ENCODE measurements around the gene OPN3.

The OPN3 gene

DNA sequence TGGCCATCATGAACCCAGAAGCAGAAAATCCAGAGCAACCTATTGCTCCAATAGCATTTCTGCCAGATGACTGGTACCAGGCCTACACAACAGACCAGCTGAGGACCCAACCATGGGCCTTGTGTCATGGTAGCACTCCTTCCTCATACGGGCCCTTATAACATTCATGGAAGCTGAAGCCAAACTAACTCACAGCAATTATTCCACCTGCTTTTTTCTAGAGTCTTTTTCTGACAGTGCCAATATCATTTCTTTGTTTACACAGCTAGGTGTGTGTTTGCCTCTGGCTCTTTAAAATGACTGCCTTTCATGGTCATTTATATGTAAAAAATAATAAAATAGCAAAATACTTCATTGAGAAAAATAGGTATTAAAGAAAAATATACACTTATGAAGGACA is 8.0 kb upstream of the OPN3 start:
- TF ChIP-seq YY1 (IDR thresholded peaks at IDR 0.05; ENCODE audit: low read depth), result no peak
- TF ChIP-seq, protein P1, sequence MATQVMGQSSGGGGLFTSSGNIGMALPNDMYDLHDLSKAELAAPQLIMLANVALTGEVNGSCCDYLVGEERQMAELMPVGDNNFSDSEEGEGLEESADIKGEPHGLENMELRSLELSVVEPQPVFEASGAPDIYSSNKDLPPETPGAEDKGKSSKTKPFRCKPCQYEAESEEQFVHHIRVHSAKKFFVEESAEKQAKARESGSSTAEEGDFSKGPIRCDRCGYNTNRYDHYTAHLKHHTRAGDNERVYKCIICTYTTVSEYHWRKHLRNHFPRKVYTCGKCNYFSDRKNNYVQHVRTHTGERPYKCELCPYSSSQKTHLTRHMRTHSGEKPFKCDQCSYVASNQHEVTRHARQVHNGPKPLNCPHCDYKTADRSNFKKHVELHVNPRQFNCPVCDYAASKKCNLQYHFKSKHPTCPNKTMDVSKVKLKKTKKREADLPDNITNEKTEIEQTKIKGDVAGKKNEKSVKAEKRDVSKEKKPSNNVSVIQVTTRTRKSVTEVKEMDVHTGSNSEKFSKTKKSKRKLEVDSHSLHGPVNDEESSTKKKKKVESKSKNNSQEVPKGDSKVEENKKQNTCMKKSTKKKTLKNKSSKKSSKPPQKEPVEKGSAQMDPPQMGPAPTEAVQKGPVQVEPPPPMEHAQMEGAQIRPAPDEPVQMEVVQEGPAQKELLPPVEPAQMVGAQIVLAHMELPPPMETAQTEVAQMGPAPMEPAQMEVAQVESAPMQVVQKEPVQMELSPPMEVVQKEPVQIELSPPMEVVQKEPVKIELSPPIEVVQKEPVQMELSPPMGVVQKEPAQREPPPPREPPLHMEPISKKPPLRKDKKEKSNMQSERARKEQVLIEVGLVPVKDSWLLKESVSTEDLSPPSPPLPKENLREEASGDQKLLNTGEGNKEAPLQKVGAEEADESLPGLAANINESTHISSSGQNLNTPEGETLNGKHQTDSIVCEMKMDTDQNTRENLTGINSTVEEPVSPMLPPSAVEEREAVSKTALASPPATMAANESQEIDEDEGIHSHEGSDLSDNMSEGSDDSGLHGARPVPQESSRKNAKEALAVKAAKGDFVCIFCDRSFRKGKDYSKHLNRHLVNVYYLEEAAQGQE (IDR thresholded peaks at IDR 0.05; ENCODE audit: low read depth), result no peak
- no peak for TF ChIP-seq EGR1 (IDR thresholded peaks at IDR 0.05)
- no peak for TF ChIP-seq FOXM1 (IDR thresholded peaks at IDR 0.05; ENCODE audit: borderline replicate concordance, low read depth)
- no peak for TF ChIP-seq NFIC (IDR thresholded peaks at IDR 0.05)
- TF ChIP-seq, protein P2, sequence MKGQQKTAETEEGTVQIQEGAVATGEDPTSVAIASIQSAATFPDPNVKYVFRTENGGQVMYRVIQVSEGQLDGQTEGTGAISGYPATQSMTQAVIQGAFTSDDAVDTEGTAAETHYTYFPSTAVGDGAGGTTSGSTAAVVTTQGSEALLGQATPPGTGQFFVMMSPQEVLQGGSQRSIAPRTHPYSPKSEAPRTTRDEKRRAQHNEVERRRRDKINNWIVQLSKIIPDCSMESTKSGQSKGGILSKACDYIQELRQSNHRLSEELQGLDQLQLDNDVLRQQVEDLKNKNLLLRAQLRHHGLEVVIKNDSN (IDR thresholded peaks at IDR 0.05), result no peak
- no peak for TF ChIP-seq ZBTB7A (IDR thresholded peaks at IDR 0.05; ENCODE audit: low read depth)
- TF ChIP-seq TEAD4 (IDR thresholded peaks at IDR 0.05), result no peak
- TF ChIP-seq RAD21 (IDR thresholded peaks at IDR 0.05; ENCODE audit: low read depth), result no peak
- TF ChIP-seq CEBPB (IDR thresholded peaks at IDR 0.05), result no peak
- TF ChIP-seq EP300 (IDR thresholded peaks at IDR 0.05; ENCODE audit: borderline replicate concordance), result no peak
- TF ChIP-seq CREB1 (IDR thresholded peaks at IDR 0.05; ENCODE audit: low read depth), result no peak
- no peak for TF ChIP-seq TAF1 (IDR thresholded peaks at IDR 0.05; ENCODE audit: low read depth)
- TF ChIP-seq, protein P3, sequence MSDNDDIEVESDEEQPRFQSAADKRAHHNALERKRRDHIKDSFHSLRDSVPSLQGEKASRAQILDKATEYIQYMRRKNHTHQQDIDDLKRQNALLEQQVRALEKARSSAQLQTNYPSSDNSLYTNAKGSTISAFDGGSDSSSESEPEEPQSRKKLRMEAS (IDR thresholded peaks at IDR 0.05), result no peak
- no peak for TF ChIP-seq TCF12 (IDR thresholded peaks at IDR 0.05; ENCODE audit: low read depth)

DNA sequence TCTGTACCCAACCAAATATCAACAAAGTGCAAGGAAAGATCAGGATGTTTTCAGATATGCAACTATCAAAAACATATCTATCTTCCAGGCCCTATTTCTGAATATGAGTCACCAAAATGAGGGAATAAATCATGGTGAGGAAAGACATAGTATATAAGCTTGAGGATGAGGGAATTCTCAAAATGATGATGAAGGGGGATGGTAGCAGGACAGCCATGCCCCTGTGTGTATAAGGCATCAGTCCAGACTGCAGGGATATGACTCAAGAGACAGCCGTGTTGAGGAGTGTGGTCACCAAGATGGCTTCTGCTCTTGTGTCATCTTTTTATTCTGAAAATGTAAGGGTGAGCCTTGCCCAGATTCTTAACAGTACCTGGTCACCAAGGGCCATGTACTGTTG is 7.5 kb upstream of the OPN3 start:
- no peak for TF ChIP-seq TCF12 (IDR thresholded peaks at IDR 0.05; ENCODE audit: low read depth)
- no peak for TF ChIP-seq TEAD4 (IDR thresholded peaks at IDR 0.05)
- no peak for TF ChIP-seq FOXM1 (IDR thresholded peaks at IDR 0.05; ENCODE audit: borderline replicate concordance, low read depth)
- TF ChIP-seq, protein P3 (IDR thresholded peaks at IDR 0.05), result no peak
- TF ChIP-seq, protein P1 (IDR thresholded peaks at IDR 0.05; ENCODE audit: low read depth), result no peak
- no peak for TF ChIP-seq TAF1 (IDR thresholded peaks at IDR 0.05; ENCODE audit: low read depth)

DNA sequence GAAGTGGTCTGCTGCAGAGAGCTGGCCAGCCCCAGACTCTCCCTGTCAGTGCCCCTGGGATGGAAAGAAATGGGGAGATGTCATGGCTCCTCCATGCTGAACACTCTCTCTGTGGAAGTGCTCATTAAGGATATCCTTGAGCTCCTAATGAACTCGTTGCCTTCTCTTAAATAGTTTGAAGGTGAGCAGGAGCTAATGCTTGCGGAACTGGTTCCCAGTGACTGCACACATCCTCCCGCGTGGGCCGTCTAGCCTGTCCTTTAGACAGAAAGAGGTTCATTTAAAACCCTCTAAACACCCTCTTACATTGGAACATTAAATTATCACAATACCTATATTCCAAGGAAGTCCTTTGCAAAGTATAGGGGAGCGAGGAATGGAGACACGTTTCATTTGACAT is 6.0 kb upstream of the OPN3 start:
- TF ChIP-seq TAF1 (IDR thresholded peaks at IDR 0.05; ENCODE audit: low read depth), result no peak
- TF ChIP-seq, protein P3 (IDR thresholded peaks at IDR 0.05), result no peak
- no peak for TF ChIP-seq RAD21 (IDR thresholded peaks at IDR 0.05; ENCODE audit: low read depth)
- TF ChIP-seq CREB1 (IDR thresholded peaks at IDR 0.05; ENCODE audit: low read depth), result no peak
- no peak for TF ChIP-seq YY1 (IDR thresholded peaks at IDR 0.05; ENCODE audit: low read depth)
- no peak for TF ChIP-seq FOXM1 (IDR thresholded peaks at IDR 0.05; ENCODE audit: borderline replicate concordance, low read depth)
- TF ChIP-seq NFIC (IDR thresholded peaks at IDR 0.05), result no peak
- no peak for TF ChIP-seq TCF12 (IDR thresholded peaks at IDR 0.05; ENCODE audit: low read depth)
- TF ChIP-seq EP300 (IDR thresholded peaks at IDR 0.05; ENCODE audit: borderline replicate concordance), result no peak
- TF ChIP-seq, protein P1 (IDR thresholded peaks at IDR 0.05; ENCODE audit: low read depth), result no peak
- TF ChIP-seq ZBTB7A (IDR thresholded peaks at IDR 0.05; ENCODE audit: low read depth), result no peak
- no peak for TF ChIP-seq TEAD4 (IDR thresholded peaks at IDR 0.05)
- TF ChIP-seq CEBPB (IDR thresholded peaks at IDR 0.05), result no peak
- TF ChIP-seq EGR1 (IDR thresholded peaks at IDR 0.05), result no peak

DNA sequence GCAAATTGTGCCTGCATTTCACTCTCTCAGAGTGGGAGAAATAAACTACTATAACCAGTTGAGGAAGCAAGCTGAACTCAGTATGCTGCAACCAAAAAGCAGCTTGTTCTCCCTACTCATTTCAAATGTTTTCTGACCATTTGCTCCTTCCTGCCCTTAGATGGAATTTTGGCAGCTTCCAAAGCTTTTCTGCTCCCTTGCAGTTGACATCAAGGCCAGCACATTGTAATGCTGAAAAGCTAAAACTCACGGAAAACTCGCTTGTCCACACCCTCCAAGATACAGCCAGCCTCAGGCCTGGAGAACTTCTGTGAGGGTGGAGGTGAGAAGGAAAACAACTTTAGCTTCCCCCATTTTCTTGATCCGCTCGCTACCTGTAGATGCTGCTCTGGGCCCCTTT is 5.0 kb upstream of the OPN3 start:
- no peak for TF ChIP-seq CEBPB (IDR thresholded peaks at IDR 0.05)
- no peak for TF ChIP-seq TCF12 (IDR thresholded peaks at IDR 0.05; ENCODE audit: low read depth)
- no peak for TF ChIP-seq TEAD4 (IDR thresholded peaks at IDR 0.05)
- TF ChIP-seq NFIC (IDR thresholded peaks at IDR 0.05), result no peak
- TF ChIP-seq, protein P1 (IDR thresholded peaks at IDR 0.05; ENCODE audit: low read depth), result no peak
- no peak for TF ChIP-seq YY1 (IDR thresholded peaks at IDR 0.05; ENCODE audit: low read depth)
- no peak for TF ChIP-seq EP300 (IDR thresholded peaks at IDR 0.05; ENCODE audit: borderline replicate concordance)
- TF ChIP-seq, protein P2 (IDR thresholded peaks at IDR 0.05), result no peak
- TF ChIP-seq CREB1 (IDR thresholded peaks at IDR 0.05; ENCODE audit: low read depth), result no peak
- no peak for TF ChIP-seq EGR1 (IDR thresholded peaks at IDR 0.05)
- TF ChIP-seq, protein P3 (IDR thresholded peaks at IDR 0.05), result no peak
- no peak for TF ChIP-seq TAF1 (IDR thresholded peaks at IDR 0.05; ENCODE audit: low read depth)
